ENCODE measurements around the gene RHOG.

RHOG gene

DNA sequence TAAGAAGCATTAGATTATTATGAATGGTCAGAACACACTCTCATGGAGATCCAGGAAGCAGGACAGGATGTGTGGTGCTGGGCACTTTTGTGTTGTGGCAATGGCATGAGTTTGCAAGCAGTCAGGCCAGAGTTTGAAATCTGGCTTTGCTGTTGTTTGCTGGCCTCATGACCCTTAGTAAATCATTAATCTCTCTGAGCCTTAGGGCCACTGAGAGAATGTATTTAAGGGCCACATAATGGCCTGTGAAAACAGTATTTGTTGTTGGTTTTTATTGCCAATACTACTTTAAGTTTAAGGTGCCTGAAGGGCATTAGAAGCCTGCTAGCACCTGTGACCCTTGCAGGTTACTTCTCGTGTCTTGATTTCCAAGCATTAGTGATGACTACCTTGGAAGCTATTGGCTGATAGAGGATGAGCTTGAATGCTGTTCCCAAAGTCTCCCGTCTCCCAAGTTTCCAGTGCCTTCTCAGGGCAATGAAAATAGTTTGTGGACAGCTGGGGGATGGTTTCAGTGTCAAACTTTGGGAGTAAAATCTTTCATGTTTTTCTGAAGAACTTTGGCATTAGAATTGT, 39.3 kb upstream of the RHOG start:
- no peaks in the 10 kb centered on the region for H3K27me3 ChIP-seq (ENCODE audit: insufficient read depth, poor library complexity, severe bottlenecking)
- no peak overlapping the region for H3K4me3 ChIP-seq (replicated peaks; ENCODE audit: insufficient read depth, low read length)
- DNase-seq (ENCODE audit: low read depth in 1 of 2, low spot score in 1 of 2), result no peak
- TF ChIP-seq POLR2AphosphoS5 (IDR thresholded peaks at IDR 0.05; ENCODE audit: low read depth) (no peak), SPI1 (IDR thresholded peaks at IDR 0.05; ENCODE audit: borderline replicate concordance, low read depth) (no peak), GABPA (IDR thresholded peaks at IDR 0.05; ENCODE audit: low read depth) (no peak), REST (IDR thresholded peaks at IDR 0.05; ENCODE audit: insufficient replicate concordance, low read depth) (no peak)
- TF ChIP-seq, protein P1, sequence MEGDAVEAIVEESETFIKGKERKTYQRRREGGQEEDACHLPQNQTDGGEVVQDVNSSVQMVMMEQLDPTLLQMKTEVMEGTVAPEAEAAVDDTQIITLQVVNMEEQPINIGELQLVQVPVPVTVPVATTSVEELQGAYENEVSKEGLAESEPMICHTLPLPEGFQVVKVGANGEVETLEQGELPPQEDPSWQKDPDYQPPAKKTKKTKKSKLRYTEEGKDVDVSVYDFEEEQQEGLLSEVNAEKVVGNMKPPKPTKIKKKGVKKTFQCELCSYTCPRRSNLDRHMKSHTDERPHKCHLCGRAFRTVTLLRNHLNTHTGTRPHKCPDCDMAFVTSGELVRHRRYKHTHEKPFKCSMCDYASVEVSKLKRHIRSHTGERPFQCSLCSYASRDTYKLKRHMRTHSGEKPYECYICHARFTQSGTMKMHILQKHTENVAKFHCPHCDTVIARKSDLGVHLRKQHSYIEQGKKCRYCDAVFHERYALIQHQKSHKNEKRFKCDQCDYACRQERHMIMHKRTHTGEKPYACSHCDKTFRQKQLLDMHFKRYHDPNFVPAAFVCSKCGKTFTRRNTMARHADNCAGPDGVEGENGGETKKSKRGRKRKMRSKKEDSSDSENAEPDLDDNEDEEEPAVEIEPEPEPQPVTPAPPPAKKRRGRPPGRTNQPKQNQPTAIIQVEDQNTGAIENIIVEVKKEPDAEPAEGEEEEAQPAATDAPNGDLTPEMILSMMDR (IDR thresholded peaks at IDR 0.05; ENCODE audit: insufficient read depth, low read length), result no peak
- no peak overlapping the region for H3K27ac ChIP-seq (replicated peaks)

GRCh38 chr11:3879216-3879966, 38.6 kb upstream of the RHOG start:
- TF ChIP-seq, protein P1 (IDR thresholded peaks at IDR 0.05; ENCODE audit: insufficient read depth, low read length), result no peak
- TF ChIP-seq SPI1 (IDR thresholded peaks at IDR 0.05; ENCODE audit: borderline replicate concordance, low read depth) (no peak), REST (IDR thresholded peaks at IDR 0.05; ENCODE audit: insufficient replicate concordance, low read depth) (no peak), GABPA (IDR thresholded peaks at IDR 0.05; ENCODE audit: low read depth) (no peak), POLR2AphosphoS5 (IDR thresholded peaks at IDR 0.05; ENCODE audit: low read depth) (no peak)
- no peaks in the 10 kb centered on the region for H3K27me3 ChIP-seq (ENCODE audit: insufficient read depth, poor library complexity, severe bottlenecking)
- H3K27ac ChIP-seq (replicated peaks), result no peak overlapping the region
- no peak overlapping the region for H3K4me3 ChIP-seq (replicated peaks; ENCODE audit: insufficient read depth, low read length)
- no peak for DNase-seq (ENCODE audit: low read depth in 1 of 2, low spot score in 1 of 2)

DNA sequence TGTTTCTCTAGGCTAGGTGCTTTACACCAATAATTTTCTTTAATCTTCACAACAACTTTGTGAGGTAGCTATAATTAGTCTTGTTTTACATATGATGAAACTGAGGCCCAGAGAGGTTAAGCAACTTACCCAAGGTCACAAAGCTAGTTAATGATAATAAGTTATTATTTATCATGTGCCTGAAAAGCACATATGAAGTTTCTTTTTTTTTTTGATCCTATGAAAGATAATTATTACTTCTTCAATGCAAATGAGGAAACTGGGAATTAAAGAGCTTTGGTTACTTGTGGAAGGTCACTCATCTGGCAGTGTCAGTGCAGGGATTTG, 37.5 kb upstream of the RHOG start:
- Histone ChIP-seq H3K4me3 (replicated peaks; ENCODE audit: insufficient read depth, low read length) (no peak overlapping the region), H3K27me3 (ENCODE audit: insufficient read depth, poor library complexity, severe bottlenecking) (no peaks in the 10 kb centered on the region), H3K27ac (replicated peaks) (no peak overlapping the region)
- TF ChIP-seq, protein P1 (IDR thresholded peaks at IDR 0.05; ENCODE audit: insufficient read depth, low read length), result no peak
- no peak for TF ChIP-seq GABPA (IDR thresholded peaks at IDR 0.05; ENCODE audit: low read depth)
- TF ChIP-seq POLR2AphosphoS5 (IDR thresholded peaks at IDR 0.05; ENCODE audit: low read depth), result no peak
- TF ChIP-seq REST (IDR thresholded peaks at IDR 0.05; ENCODE audit: insufficient replicate concordance, low read depth), result no peak
- no peak for TF ChIP-seq SPI1 (IDR thresholded peaks at IDR 0.05; ENCODE audit: borderline replicate concordance, low read depth)
- DNase-seq (ENCODE audit: low read depth in 1 of 2, low spot score in 1 of 2), result no peak

All from HL-60 (cell line).